Amygdala (tissue), 56 donors: ENCODE results near the gene INCENP.

ENCODE experiments used
- DNase-seq, 56 donors: peaks; one replicate each; lab custom pipeline; 2025; lab: John Stamatoyannopoulos, UW

Gene INCENP

DNA sequence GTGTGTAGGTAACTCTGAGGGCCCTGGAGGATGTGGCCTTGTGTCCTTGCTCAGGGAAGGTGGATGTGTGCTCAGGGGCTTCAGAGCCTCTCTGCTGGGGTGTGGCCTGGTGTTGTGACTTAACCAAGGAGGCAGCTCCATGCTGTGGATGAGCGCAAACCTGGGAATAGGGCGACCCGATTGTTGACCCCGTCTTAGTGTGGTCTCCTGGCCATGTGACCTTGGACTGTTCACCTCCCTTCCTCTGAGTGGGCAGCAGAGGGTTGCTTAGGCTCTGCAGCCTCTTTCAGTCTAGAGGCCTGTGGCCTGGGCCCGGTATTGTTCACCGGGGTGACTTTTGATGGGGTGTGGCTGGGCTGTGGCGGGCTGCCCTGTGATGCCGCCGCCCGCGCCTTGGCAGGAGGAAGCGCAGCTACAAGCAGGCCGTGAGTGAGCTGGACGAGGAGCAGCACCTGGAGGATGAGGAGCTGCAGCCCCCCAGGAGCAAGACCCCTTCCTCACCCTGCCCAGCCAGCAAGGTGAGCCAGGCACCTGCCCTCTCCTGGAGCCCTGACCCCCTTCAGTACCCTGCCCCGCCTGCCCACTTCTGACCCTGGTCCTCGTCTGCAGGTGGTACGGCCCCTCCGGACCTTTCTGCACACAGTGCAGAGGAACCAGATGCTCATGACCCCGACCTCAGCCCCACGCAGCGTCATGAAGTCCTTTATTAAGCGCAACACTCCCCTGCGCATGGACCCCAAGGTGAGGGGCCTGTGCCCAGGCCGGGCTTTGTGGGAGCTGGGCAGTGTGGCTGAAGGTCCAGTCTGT lies 16.7 kb downstream of the INCENP start:
- no peak for DNase-seq

DNA sequence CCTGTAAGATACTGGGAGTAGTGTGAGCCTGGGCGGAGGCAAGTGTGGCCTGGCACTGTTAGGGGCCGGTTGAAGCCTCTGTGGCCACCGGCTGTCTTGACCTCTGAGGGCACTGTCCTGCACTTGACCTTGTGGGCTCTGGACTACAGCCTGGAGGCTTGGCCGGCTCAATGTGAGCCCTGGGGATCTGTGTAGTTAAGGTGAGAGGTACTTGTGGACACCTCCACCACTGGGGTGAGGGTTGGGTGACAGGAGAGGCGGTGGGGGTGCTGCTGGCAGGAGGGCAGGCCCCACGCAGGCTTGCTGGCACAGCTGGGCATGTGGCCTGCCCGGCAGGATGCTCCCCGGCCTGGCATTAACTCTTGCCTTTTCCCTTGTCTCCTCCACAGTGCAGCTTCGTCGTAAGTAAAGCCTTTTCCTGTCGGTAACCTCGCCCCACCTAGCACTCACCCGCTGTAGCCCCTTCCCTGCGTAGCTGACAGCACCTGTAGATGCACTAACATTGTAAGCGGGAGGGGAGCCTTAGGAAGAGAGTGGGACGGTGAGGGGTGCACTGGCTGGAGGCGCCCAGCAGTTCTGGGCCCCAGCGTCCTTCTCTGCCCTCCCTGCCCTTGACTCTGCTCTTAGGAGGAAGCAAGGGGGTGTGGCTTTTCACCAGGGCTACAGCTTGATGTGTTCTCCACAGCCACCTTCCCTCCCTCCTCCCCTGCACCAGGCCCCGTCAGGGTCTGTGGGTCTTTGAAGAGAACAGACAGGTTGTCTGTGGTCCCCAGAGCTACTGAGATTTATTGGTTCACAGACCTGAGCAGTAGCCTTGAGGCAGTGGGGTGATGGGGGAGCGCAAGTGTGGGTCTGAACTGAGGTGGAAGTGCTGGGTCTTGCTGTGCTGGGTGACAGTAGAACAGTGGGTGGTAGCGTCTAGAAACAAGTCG lies 17.6 kb downstream of the INCENP start:
- DNase-seq: no peak

DNA sequence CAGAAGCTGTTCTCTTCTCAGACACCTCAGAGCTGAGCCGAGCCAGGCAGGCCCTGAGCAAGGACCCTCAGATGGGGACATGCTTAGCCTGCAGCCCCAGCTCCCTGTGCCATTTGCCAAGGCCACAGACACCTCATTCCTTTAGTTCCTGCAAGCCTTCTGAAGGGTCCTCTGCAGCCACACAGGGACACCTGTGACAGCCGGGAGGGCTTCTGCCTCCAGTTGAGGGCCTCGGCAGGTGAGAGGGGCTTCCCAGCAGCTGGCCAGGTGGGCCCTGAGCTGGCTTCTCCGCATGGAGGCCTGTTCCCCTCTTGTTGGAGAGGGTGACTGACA lies 18.2 kb downstream of the INCENP start:
- DNase-seq: no peak

DNA sequence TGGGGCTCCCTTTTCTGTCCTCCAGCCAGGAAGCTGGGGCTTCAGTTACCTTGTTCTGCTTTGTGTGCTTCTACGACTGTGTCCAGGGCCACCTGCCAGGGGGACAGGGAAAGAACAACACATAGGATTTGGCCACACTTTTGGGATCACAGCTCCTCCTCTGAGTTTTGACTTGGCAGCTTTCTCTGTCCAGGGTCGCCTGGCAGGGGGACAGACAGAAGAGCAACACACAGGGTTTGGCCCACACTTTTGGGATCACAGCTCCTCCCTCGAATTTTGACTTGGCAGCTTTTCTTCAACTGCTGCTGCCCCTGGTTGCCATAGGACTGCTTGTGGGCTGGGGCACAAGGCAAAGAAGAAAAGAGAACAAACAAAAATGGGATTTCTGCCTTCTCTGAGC lies 19.1 kb downstream of the INCENP start:
- DNase-seq: peak in 10 of 56 donors; percentile 18 to 52 (median 36)

DNA sequence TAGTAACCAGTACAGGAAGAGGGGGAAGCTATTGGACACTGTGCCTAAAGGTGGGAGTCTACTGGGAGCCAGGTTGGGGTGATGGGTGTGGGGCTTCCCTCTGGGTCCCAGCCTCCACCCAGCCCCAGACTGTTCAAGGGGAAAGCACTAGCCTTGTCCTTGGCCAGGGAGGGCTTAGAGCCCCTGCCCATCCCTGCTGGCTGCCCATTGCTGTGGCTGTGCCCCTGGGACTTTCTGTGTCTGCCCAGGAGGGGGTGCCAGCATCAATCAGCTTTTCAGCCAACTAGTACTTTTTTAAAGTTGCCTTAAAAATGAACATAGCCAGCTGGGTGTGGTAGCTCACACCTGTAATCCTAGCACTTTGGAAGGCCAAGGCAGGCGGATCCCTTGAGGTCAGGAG lies 19.9 kb downstream of the INCENP start:
- DNase-seq: no peak

DNA sequence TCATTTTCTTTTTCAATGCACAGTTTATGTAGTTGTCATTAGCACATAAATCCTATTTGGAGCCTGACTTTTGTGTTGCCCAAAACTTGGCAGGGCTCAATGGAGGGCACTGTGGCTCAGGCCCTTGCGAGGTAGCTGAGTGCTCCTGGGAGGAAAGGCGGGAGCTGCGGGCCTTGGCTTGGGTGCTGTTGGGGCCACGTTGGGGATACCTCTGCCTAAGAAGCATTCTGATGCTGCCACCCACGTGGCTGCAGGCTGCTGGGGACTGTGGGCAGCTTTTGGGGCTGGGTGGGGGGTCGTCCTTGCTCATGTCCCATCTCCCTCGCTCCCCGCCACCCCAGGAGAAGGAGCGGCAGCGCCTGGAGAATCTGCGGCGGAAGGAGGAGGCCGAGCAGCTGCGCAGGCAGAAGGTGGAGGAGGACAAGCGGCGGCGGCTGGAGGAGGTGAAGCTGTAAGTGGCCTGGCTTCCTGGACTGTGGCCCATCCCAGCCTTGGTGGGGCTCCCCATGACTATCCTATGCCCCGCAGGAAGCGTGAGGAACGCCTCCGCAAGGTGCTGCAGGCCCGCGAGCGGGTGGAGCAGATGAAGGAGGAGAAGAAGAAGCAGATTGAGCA lies 20.9 kb downstream of the INCENP start:
- DNase-seq: no peak

DNA sequence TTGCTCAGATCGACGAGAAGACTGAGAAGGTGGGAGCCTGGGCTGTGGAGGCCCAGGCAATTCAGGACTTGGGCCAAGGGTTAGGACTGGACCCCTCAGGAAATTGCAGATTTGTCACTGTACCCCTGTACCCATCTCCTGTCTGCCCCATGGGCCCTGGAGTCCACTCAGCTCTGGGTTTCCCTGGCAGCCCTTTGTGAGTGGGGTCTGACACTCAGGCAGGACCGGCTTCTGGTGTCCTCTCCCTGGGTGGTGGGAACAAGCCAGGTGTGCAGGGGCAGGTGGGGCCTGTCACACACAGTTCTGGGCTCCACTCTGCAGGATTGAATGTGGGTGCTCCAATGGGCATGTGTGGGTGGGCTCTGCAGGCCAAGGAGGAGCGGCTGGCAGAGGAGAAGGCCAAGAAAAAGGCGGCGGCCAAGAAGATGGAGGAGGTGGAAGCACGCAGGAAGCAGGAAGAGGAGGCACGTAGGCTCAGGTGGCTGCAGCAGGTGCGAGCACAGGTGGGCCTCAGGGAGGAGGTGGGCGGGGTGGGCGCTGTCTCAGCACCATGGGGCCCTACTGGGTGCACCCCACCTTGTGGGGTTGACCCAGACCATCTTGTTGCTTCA lies 21.6 kb downstream of the INCENP start:
- DNase-seq: no peak

DNA sequence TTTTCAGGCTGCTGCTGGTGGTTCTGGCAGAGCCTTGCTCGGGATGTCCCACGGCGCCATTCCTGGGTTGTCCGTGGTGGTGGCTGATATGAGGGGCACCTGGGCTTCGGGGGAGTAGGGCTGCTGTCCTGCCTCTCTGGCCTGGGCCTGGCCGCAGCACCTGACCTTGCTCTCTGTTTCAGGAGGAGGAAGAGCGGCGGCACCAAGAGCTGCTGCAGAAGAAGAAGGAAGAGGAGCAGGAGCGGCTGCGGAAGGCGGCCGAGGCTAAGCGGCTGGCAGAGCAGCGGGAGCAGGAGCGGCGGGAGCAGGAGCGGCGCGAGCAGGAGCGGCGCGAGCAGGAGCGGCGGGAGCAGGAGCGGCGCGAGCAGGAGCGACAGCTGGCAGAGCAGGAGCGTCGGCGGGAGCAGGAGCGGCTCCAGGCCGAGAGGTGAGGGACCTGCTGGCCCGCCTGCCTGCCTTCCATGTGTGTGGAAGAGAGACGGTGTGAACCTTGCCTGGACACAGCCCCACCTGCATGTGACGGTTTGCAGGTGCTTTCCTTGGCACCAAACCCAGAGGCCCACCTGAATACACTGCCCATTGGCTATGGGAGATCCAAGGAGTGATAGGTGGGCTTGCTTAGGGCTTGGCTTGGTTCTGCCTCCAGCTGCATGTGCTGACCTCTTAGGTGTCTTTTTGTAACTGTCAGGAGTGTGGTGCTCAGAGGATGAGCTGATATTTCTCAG lies 22.8 kb downstream of the INCENP start:
- DNase-seq: no peak

DNA sequence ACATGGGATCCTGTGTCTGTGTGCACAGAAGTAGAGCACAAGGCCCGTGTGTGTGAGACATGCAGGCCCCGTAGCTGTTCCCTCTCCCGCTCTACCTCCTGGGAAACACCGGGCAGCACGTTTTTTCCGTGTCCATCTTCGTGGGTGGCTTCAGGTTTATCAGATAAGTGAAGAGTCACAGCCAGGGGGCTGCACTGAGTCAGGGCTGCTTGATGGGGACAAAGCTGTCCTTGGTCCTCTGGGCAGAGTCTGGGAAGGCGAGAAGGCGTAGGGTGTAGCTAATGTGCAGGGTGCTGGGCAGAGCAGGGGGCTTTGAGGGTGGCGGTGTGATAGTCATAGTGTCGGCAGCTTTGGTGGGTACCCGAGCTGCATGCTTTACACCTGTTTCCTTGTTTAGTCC lies 23.7 kb downstream of the INCENP start:
- no peak for DNase-seq

DNA sequence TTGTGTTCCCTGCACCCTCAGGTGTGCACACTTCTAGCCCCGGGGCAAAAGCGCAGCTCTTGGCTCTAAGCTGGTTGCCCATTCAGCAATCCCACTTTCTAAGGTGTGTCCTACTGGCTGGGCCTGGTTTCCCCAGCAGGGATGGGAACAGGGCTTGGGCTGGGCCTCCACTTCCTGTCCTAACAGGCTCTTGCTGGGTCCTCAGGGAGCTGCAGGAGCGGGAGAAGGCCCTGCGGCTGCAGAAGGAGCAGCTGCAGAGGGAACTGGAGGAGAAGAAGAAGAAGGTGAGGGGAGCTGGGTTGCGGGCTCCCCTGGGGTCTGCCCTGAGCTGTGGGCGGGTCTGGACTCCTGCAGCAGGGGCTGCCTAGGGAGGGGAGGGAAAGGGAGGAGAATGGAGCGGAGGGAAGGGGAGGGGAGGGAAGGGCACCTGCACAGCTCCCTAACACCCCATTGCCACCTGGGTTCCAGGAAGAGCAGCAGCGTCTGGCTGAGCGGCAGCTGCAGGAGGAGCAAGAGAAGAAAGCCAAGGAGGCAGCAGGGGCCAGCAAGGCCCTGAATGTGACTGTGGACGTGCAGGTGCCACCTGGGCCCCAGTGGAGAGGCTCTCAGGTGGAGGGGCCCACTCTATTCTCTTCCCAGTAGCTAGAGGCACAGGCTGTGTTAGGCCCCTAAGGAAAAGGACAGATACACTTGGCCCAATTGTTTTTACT lies 24.6 kb downstream of the INCENP start:
- no peak for DNase-seq

DNA sequence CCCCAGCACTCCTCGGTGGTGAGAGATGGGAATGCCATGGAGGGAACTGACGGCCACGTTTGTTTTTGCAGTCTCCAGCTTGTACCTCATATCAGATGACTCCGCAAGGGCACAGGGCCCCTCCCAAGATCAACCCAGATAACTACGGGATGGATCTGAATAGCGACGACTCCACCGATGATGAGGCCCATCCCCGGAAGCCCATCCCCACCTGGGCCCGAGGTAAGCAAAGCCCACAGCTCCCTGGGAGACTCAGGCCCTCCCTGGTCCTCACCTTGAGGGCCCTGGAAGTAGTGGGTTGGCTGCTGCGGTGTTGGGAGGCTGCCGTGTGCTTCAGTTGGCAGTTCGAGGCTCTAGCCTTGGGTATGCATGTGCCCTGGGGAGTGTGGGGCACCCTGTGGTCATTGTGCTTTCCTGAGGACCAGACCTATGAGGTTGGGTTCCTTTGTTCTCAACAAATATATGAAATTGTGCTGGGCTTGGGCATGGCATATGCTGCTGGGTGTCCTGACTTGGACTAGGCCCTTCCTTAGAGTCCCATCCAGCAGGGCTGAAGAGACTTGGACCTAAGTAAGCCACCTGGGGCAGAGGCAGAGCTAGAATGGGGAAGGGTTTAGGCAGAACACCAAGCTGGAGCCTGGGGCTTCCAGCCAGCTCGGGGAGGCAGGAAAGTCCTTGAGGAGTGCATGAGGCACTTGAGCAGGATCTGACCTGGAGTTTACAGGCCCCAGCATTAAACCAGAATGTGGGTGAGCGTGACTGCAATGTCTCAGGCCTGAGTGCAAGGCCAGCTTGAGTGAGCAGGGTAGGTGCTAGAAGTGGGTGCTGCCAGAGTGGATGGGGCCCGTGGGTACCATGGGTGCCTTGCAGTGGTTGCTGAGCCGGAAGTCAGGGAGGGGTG lies 26.4 kb downstream of the INCENP start:
- DNase-seq: no peak

DNA sequence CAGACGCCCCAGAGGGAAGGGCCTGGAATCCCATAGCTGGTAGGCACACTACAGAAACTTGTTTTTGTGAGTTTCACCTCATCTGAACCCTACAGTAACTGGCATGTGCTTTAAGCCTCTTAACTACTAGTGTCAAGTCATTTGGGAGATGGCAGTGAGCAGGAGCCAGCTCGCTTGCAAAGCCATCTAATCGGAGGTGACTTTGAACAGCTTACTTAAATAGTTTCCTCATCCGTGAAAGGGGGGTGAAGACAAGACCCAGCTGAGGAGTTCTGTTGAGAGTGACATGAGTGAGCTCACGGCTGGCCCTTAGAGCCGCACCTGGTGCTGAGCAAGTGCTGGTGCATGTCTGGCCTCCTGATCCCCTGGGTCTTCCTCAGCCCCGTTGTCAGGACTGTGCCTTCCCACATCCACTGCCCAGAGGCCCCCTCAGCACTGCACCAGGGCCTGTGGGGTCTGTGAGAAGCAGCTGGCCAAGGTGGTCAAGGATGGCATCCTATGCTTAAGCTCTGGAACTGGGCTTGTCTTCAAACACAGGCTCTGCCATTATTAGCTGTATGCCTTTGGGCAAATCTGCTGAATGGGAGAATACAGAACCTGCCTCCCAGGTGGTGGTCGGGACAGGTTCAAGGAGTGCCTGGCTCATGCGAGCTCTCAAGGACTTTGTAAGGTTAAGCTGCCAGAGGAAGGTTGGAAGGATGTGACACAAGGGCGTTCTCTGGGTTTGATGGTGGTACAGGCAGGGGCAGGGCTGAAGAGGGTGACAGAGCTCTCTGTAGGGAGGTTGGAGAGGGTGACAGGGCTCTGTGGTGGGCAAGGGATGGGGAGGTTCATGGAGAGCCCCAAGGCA lies 27.3 kb downstream of the INCENP start:
- no peak for DNase-seq

DNA sequence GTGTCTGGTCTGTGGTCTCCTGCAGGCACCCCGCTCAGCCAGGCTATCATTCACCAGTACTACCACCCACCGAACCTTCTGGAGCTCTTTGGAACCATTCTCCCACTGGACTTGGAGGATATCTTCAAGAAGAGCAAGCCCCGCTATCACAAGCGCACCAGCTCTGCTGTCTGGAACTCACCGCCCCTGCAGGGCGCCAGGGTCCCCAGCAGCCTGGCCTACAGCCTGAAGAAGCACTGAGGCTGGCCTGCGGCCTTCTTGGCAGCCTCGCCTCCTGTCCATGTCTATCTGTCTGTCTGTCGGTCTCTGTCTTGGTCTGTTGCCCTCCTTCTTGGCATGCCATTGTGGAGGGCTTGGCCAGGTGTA lies 27.9 kb downstream of the INCENP start:
- DNase-seq: no peak

DNA sequence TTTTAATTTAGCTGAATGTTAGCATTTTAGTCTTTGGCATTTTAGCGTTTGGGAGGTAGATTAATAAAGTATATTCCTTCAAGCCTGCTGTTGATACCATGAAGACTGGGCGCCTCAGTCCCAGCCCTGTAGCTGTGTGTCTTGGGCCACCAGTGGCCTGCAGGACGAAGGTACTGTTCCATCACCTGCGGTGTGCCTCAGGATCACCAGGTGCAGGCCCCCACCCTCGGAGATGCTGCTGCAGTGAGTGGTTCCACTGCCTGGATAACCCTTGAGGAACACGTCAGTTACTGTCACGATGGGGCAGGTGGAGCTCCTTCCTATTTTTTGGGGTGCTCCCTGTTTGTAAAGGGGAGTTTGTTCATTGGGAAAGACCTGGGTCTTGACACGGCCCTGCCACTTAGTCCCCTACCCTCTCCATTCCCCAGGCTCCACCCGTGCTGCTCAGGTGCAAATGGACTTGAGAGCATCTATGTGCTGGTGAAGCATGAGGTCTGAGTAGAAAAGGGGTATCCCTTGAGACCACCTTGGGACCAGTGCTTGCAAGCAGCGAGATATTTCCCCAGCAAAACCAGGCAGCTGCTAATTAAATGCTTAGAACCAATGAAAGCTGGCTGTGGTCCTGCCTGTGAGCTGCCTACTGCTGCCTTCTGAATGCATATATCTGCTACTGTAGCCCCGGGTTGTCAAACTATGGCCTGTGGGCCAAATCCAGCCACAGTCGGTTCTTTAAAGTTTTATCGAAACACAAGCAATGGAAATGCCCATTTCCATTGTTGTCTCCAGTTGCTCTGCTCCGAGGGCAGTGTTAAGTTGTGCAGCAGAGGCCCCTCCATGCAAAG lies 28.7 kb downstream of the INCENP start:
- DNase-seq: no peak

DNA sequence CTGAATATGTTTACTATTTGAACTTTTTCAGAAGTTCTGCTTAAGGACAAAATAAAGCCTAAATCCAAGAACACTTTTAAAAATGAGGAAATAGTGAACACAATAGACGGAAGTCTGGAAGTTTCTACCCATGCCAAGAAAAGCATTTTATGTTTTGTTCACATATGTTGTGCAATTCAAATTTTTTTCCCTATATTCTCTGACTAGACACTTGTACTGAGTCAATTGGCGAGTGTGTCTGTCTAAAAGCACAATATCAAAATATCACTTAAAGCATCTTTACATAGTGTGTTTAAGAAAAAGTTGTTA lies 29.2 kb downstream of the INCENP start:
- DNase-seq: no peak

DNA sequence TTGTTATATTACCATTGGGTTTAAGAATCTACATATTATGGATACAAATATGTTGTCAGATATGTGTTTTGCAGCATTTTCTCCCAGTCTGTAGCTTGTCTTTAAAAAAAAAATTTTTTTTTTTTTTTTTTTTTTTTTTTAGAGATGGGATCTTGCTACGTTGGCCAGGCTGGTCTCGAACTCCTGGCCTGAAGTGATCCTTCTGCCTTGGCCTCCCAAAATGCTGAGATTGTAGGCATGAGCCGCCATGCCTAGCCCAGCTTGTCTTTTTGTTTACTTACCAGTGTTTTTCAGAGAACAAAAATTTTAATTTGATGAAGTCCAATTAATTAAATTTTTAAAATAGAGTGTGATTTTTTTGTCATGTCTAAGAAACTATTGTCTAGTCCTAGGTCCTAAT lies 29.8 kb downstream of the INCENP start:
- DNase-seq: no peak

DNA sequence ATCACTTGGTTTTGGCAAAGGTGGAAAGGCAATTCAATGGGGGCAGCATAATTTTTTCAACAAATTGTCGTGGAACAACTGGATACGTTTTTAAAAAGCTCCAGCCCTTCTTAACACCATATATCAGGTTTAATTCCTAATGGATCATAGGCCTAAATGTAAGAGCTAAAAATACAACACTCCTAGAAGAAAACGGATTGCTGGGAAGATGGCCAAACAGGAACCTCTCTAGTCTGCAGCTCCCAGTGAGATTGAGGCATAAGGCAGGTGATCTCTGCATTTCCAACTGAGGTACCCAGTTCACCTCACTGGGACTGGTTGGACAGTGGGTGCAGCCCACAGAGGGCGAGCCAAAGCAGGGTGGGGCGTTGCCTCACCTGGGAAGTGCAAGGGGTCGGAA lies 33.8 kb downstream of the INCENP start:
- no peak for DNase-seq
